HepG2 (cell line): ENCODE measurements around the gene SMTNL1. TPM values are rescaled to one million over a fixed set of nuclear protein-coding genes. Genes with fewer than 3 reads are reported as not detected.

Source experiments
- CTCF ChIP-seq: sonication (generic); formaldehyde crosslinking; IDR thresholded peaks from 2 replicates; pipeline ENCODE4 v1.5.0; 2020; ENCODE audit warnings: mild to moderate bottlenecking, missing genetic modification reagents, moderate library complexity
- MAFF ChIP-seq: IDR thresholded peaks from 2 replicates; pipeline ENCODE4 v1.6.1; 2011; ENCODE audit warnings: low read depth, low read length, improper control_type of control experiment
- MZF1 ChIP-seq: sonication (generic); formaldehyde crosslinking; IDR thresholded peaks from 2 replicates; pipeline ENCODE4 v1.8.1; 2023; ENCODE audit warnings: mild to moderate bottlenecking, missing genetic modification reagents, borderline replicate concordance
- NFIC ChIP-seq: IDR thresholded peaks from 2 replicates; pipeline ENCODE4 v1.6.1; 2012; ENCODE audit warnings: mild to moderate bottlenecking, low read length, inconsistent platforms
- RAD21 ChIP-seq: fragments of 450-650 bp; formaldehyde crosslinking; IDR thresholded peaks from 2 replicates; pipeline ENCODE4 v1.5.0; 2020; ENCODE audit warnings: mild to moderate bottlenecking
- SMC3 ChIP-seq: IDR thresholded peaks from 2 replicates; pipeline ENCODE4 v1.6.1; 2011; ENCODE audit warnings: low read length, improper control_type of control experiment
- SOX6 ChIP-seq, 2 experiments: fragments of 450-650 bp in 1 of 2; sonication (generic) in 1 of 2; formaldehyde crosslinking in 1 of 2; IDR thresholded peaks; 2 replicates each; pipeline versions ENCODE4 v1.4.0 to v1.6.1; 2017 to 2020; ENCODE audit warnings: antibody characterized with exemption in 1 of 2, mild to moderate bottlenecking in 1 of 2, missing genetic modification reagents in 1 of 2
- TARDBP ChIP-seq: sonication (generic); formaldehyde crosslinking; IDR thresholded peaks from 2 replicates; pipeline ENCODE4 v1.8.0; 2022; ENCODE audit warnings: mild to moderate bottlenecking, missing genetic modification reagents
- TIGD3 ChIP-seq: sonication (generic); formaldehyde crosslinking; IDR thresholded peaks from 2 replicates; pipeline ENCODE4 v1.5.1; 2020; ENCODE audit warnings: mild to moderate bottlenecking, missing genetic modification reagents, borderline replicate concordance
- TRAFD1 ChIP-seq: sonication (generic); formaldehyde crosslinking; IDR thresholded peaks from 2 replicates; pipeline ENCODE4 v1.5.1; 2020; ENCODE audit warnings: missing genetic modification reagents, mild to moderate bottlenecking, borderline replicate concordance
- ZNF256 ChIP-seq: sonication (generic); formaldehyde crosslinking; conservative IDR thresholded peaks from 2 replicates; pipeline ENCODE4 v1.4.0; 2020; ENCODE audit warnings: missing genetic modification reagents
- ZNF276 ChIP-seq: sonication (generic); formaldehyde crosslinking; IDR thresholded peaks from 2 replicates; pipeline ENCODE4 v1.4.0; 2020; ENCODE audit warnings: mild to moderate bottlenecking, low read depth, missing genetic modification reagents
- ZNF687 ChIP-seq: sonication (generic); formaldehyde crosslinking; IDR thresholded peaks from 2 replicates; pipeline ENCODE4 v1.5.1; 2020; ENCODE audit warnings: mild to moderate bottlenecking, missing genetic modification reagents, moderate library complexity
- ZNF770 ChIP-seq: sonication (generic); formaldehyde crosslinking; IDR thresholded peaks from 2 replicates; pipeline ENCODE4 v1.5.0; 2020; ENCODE audit warnings: mild to moderate bottlenecking, missing genetic modification reagents
- polyA plus RNA-seq, 8 experiments: library from polyadenylated mRNA; depleted of rRNA in 3 of 8; stranded (reverse) in 7 of 8; unstranded in 1 of 8; fragments of >200 nt; fragmentation: Illumina TruSeq in 4 of 8; extraction: Trizol in 4 of 8; gene quantifications; 2 replicates each; pipeline versions ENCODE4 v1.2.1 to v1.2.3, GENCODE V29; 2011 to 2016; ENCODE audit warnings: low read depth in 4 of 8, missing spikeins in 1 of 8, mixed read lengths in 1 of 8; ENCODE audit not compliant: insufficient read depth in 1 of 8
- total RNA-seq, 5 experiments: library from RNA; depleted of rRNA; stranded (reverse); fragments of >200 nt; fragmentation: Illumina TruSeq; extraction: Trizol; gene quantifications; 2 replicates each; pipeline ENCODE4 v1.2.3, GENCODE V29; 2016; ENCODE audit warnings: low read depth in 1 of 5

SMTNL1 gene
- total and polyA plus RNA-seq, 2 of the 13 experiments (the other 11 are each of a cell fraction or from before 2014, with no cell fraction given) = 0.04 TPM; not detected in 1

- TF ChIP-seq SOX6 (IDR thresholded peaks at IDR 0.05) = no peak
- TF ChIP-seq SOX6 (CRISPR knock-in tag; IDR thresholded peaks at IDR 0.05) = peak; percentile 43; the same call in 1 of the 2 replicates
- TF ChIP-seq RAD21 (CRISPR knock-in tag) = peak; percentile 79
- TF ChIP-seq ZNF770 (CRISPR knock-in tag) = 0 out of 2 replicates have a peak, but pooled peaks have one; percentile 26
- no peak for TF ChIP-seq ZNF256
- no peak for TF ChIP-seq ZNF276 (CRISPR knock-in tag)
- no peak; the same call in 1 of the 2 replicates for TF ChIP-seq ZNF687 (CRISPR knock-in tag)
- TF ChIP-seq MAFF = no peak
- TF ChIP-seq NFIC = no peak
- no peak for TF ChIP-seq TIGD3 (CRISPR knock-in tag)
- 0 out of 2 replicates have a peak, but pooled peaks have one; percentile 38 for TF ChIP-seq TARDBP (CRISPR knock-in tag)
- TF ChIP-seq TRAFD1 = no peak
- peak; percentile 63 for TF ChIP-seq SMC3
- TF ChIP-seq CTCF (CRISPR knock-in tag) = peak; percentile 83
- no peak for TF ChIP-seq MZF1 (CRISPR knock-in tag)
Observed at GRCh38 chr11:57491371-57492061, 45.9 kb upstream of the SMTNL1 start (continued).
